Fibroblast of lung (primary cell): ENCODE data around the gene MARK4. TPM values are rescaled to one million over a fixed set of nuclear protein-coding genes. Genes with fewer than 3 reads are reported as not detected.

Experiments
- DNase-seq, 2 donors: peaks; one replicate each; pipeline versions ENCODE4 v3.0.0 to v3.0.0-alpha.2; 2010; ENCODE audit warnings: low read depth in 2 of 2
- H2AFZ ChIP-seq: 2 replicates; pipeline ENCODE4 v1.5.1; 2012; ENCODE audit warnings: low read length, control low read depth, inconsistent platforms
- H3K27ac ChIP-seq: 2 replicates; pipeline ENCODE4 v1.5.1; 2011; ENCODE audit warnings: low read length, control low read depth; ENCODE audit not compliant: insufficient read depth
- H3K27me3 ChIP-seq: 2 replicates; pipeline ENCODE4 v1.5.1; 2011; ENCODE audit warnings: mild to moderate bottlenecking, low read length; ENCODE audit not compliant: control insufficient read depth, insufficient read depth
- H3K36me3 ChIP-seq: 2 replicates; pipeline ENCODE4 v1.5.1; 2011; ENCODE audit warnings: low read length; ENCODE audit not compliant: control insufficient read depth, insufficient read depth
- H3K4me1 ChIP-seq: 2 replicates; pipeline ENCODE4 v1.5.1; 2011; ENCODE audit warnings: low read length; ENCODE audit not compliant: control insufficient read depth, insufficient read depth; ENCODE audit errors: extremely low read depth
- H3K4me2 ChIP-seq: 2 replicates; pipeline ENCODE4 v1.5.1; 2011; ENCODE audit warnings: low read length, control low read depth; ENCODE audit not compliant: insufficient read depth; ENCODE audit errors: extremely low read depth
- H3K4me3 ChIP-seq, 4 experiments: fragments of 200-600 bp in 1 of 4; sonication (generic) in 1 of 4; replicated peaks in 1 of 4; 2 replicates each; pipeline ENCODE4 v1.5.1; 2011 to 2016; ENCODE audit warnings: low read length in 4 of 4, low read depth in 3 of 4, mild to moderate bottlenecking in 3 of 4, control low read depth in 2 of 4, inconsistent platforms in 1 of 4, mixed read lengths in 1 of 4; ENCODE audit not compliant: insufficient read depth in 1 of 4; ENCODE audit errors: control extremely low read depth in 1 of 4
- H3K79me2 ChIP-seq: 2 replicates; pipeline ENCODE4 v1.5.1; 2012; ENCODE audit warnings: mild to moderate bottlenecking, low read length, inconsistent platforms; ENCODE audit not compliant: control insufficient read depth, insufficient read depth
- H3K9ac ChIP-seq: 2 replicates; pipeline ENCODE4 v1.5.1; 2011; ENCODE audit warnings: mild to moderate bottlenecking, low read length, control low read depth; ENCODE audit not compliant: insufficient read depth
- H3K9me3 ChIP-seq: 2 replicates; pipeline ENCODE4 v1.5.1; 2012; ENCODE audit warnings: low read depth, low read length; ENCODE audit not compliant: control insufficient read depth, insufficient read depth
- H4K20me1 ChIP-seq: 2 replicates; pipeline ENCODE4 v1.5.1; 2011; ENCODE audit warnings: low read length; ENCODE audit not compliant: control insufficient read depth, insufficient read depth; ENCODE audit errors: extremely low read depth
- CTCF ChIP-seq, 2 donors: IDR thresholded peaks in 1 of 2; conservative IDR thresholded peaks in 1 of 2; 1 replicate in 1 of 2; 2 replicates in 1 of 2; pipeline ENCODE4 v1.5.1; 2011 to 2012; ENCODE audit warnings: low read length in 2 of 2, control low read depth in 1 of 2, inconsistent platforms in 1 of 2, low read depth in 1 of 2, mild to moderate bottlenecking in 1 of 2
- EZH2 ChIP-seq: IDR thresholded peaks from 2 replicates; pipeline ENCODE4 v1.5.1; 2012; ENCODE audit warnings: low read length, control low read depth, mild to moderate bottlenecking; ENCODE audit errors: missing control alignments
- polyA plus RNA-seq, 2 donors: library from polyadenylated mRNA; depleted of rRNA in 1 of 2; stranded (reverse) in 1 of 2; unstranded in 1 of 2; fragments of >200 nt; gene quantifications; 2 replicates each; pipeline ENCODE4 v1.2.1, GENCODE V29; 2011 to 2012; ENCODE audit warnings: missing spikeins in 1 of 2
- total RNA-seq: library from RNA; depleted of rRNA; stranded (reverse); fragments of >200 nt; gene quantifications from 2 replicates; pipeline ENCODE4 v1.2.1, GENCODE V29; 2014

MARK4 gene
- total and polyA plus RNA-seq, 2 donors (not counting 1 experiment from before 2014, with no cell fraction given): 8.9 to 14.1 TPM

GRCh38 chr19:45238556-45238955 is 12.5 kb upstream of the MARK4 start:
- H3K79me2 ChIP-seq: no peaks in the 10 kb centered on the region
- H3K4me2 ChIP-seq: no peak overlapping the region
- H3K36me3 ChIP-seq: no peaks in the 10 kb centered on the region
- H3K27ac ChIP-seq: no peak overlapping the region
- no peak for DNase-seq
- no peaks in the 10 kb centered on the region for H4K20me1 ChIP-seq
- H3K9ac ChIP-seq: no peak overlapping the region
- no peak overlapping the region for H3K4me3 ChIP-seq
- no peaks in the 10 kb centered on the region for H3K4me1 ChIP-seq
- no peaks in the 10 kb centered on the region for H3K9me3 ChIP-seq
- no peak for TF ChIP-seq EZH2
- TF ChIP-seq CTCF (conservative IDR thresholded peaks at IDR 0.05 in 1 of 2, IDR thresholded peaks at IDR 0.05 in 1 of 2; ENCODE audit: low read depth in 1 of 2, low read length in 2 of 2): no peak
- peaks cover 12% of the 10 kb centered on the region for H3K27me3 ChIP-seq
- no peak overlapping the region for H2AFZ ChIP-seq

- no peak for DNase-seq
- no peaks in the 10 kb centered on the region for H3K79me2 ChIP-seq
- H3K9me3 ChIP-seq: no peaks in the 10 kb centered on the region
- no peaks in the 10 kb centered on the region for H4K20me1 ChIP-seq
- no peaks in the 10 kb centered on the region for H3K27me3 ChIP-seq
- H3K4me2 ChIP-seq: no peak overlapping the region
- H3K9ac ChIP-seq: no peak overlapping the region
- H3K4me3 ChIP-seq: no peak overlapping the region
- H2AFZ ChIP-seq: no peak overlapping the region
- TF ChIP-seq EZH2: no peak
- TF ChIP-seq CTCF (conservative IDR thresholded peaks at IDR 0.05 in 1 of 2, IDR thresholded peaks at IDR 0.05 in 1 of 2; ENCODE audit: low read depth in 1 of 2, low read length in 2 of 2): no peak
- H3K36me3 ChIP-seq: no peaks in the 10 kb centered on the region
- H3K27ac ChIP-seq: no peak overlapping the region
- H3K4me1 ChIP-seq: no peaks in the 10 kb centered on the region
These were observed 7.8 kb upstream of the MARK4 start for GRCh38 chr19:45243144-45243732.

DNA sequence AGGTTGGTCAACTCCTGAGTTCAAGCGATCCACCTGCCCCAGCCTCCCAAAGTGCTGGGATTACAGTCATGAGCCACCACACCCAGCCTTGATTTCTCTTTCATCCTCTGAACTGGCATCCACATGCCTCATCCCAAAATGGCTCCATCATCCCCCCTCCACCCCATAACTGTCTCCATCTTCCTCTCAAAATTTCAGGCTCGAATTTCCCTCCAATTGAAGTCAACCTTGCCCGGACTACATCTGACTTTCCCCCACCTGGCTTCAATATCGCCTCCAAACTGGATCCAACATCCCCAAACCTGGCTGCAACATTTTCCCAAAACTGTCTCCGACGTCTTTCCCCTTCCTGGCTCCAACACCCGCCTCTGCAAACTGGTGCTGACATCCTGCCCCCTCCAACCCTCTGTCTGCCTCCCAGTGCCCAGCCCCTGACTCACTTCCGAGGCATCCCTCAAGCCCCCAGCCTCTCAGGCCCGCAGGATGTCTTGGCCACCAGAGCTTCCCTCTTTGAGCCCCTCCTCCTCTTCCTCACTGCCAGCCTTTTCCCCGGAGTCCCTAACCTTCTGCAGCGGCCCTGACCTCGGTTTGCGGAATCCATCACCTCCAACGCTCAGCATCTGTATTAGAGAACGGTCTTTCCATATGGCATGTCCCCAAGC is 6.8 kb upstream of the MARK4 start:
- Histone ChIP-seq H3K4me3 (no peak overlapping the region), H3K4me1 (no peaks in the 10 kb centered on the region), H3K9ac (no peak overlapping the region), H3K4me2 (no peak overlapping the region), H3K27ac (no peak overlapping the region), H3K79me2 (no peaks in the 10 kb centered on the region), H3K36me3 (no peaks in the 10 kb centered on the region), H3K27me3 (no peaks in the 10 kb centered on the region), H4K20me1 (no peaks in the 10 kb centered on the region), H2AFZ (no peak overlapping the region), H3K9me3 (no peaks in the 10 kb centered on the region)
- no peak for TF ChIP-seq EZH2
- TF ChIP-seq CTCF (conservative IDR thresholded peaks at IDR 0.05 in 1 of 2, IDR thresholded peaks at IDR 0.05 in 1 of 2; ENCODE audit: low read depth in 1 of 2, low read length in 2 of 2): no peak
- no peak for DNase-seq
